NCI-H2171 (cell line): Measurements from ENCODE around the gene ASXL2.
"Not testable (repeated sequence)": the region's sequence is repeated elsewhere in the genome, so short reads cannot be mapped to it uniquely, and the experiment has no call there.

Experiments
- DNase-seq: peaks from one replicate; lab custom pipeline; 2025; lab: John Stamatoyannopoulos, UW

Gene ASXL2

GRCh38 chr2:25878361-25879132 lies at the start of gene ASXL2:
TSS of gene ASXL2 (minus strand) at chr2:25878487. CDS start at chr2:25878222, 265 bp downstream.
- peak; percentile 99 for DNase-seq

DNA sequence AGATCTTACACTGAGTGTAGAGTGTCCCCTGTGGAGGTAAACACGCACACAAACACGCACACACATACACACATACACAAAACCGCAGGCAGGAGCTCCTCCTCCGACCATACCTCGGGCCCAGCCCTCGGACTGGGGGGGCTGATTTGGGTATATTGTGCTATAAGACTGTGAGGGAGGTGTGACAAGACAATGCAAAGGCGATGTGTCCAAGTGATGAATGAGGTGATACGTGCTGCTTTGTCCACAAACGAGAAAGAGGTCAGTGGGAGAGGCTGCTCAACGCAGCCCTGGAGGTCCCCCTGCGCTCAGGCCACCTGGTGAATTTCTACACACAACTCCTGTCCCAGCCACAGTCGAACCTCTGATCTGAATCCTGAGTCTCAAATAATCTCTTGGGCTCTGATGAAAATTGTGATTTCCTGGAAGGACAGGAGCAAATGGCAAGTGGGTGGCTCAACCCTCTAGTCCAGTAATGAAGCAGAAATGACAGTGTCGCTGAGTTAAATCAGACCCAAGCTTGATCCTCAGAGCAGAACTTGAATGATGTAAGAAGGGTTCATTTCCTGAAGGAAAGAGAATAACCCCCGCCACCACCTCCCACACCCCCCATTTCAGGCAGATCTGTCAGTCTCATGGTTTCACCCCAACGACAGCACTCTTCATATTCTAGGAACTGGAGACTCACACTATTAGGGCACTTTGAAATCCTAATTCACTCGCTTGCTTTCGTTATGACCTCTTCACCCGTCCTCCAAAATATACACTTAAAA lies 48.9 kb upstream of the ASXL2 start:
- no peak for DNase-seq

GRCh38 chr2:25922501-25922900 lies 44.2 kb upstream of the ASXL2 start:
- no peak for DNase-seq

GRCh38 chr2:25920786-25921415 lies 42.6 kb upstream of the ASXL2 start:
- DNase-seq = no peak

- DNase-seq = no peak
Measured at GRCh38 chr2:25920336-25920735, 42.0 kb upstream of the ASXL2 start.

DNA sequence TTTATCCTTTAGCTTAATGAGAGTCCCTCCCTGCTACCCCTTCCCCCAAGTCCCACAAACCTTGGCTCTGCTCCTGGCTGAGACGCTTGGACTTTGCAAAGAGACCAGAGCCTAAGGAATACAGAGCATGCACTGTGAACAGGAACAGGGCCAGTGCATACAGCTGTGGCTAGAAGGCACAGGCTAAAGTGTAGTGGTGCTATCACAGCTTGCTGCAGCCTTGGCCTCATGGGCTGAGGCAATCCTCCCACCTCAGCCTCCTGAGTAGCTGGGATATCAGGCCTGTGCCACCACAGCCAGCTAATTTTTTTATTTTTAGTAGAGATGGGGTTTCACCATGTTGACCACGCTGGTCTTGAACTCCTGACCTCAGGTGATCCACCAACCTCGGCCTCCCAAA lies 39.5 kb upstream of the ASXL2 start:
- no peak for DNase-seq

- not testable (repeated sequence) for DNase-seq
Measured at GRCh38 chr2:25917411-25917810, 39.1 kb upstream of the ASXL2 start.

- not testable (repeated sequence) for DNase-seq
Measured at GRCh38 chr2:25915944-25916772, 37.9 kb upstream of the ASXL2 start.

GRCh38 chr2:25915411-25915810 lies 37.1 kb upstream of the ASXL2 start:
- not testable (repeated sequence) for DNase-seq

GRCh38 chr2:25913696-25913973 lies 35.3 kb upstream of the ASXL2 start:
- DNase-seq = not testable (repeated sequence)

DNA sequence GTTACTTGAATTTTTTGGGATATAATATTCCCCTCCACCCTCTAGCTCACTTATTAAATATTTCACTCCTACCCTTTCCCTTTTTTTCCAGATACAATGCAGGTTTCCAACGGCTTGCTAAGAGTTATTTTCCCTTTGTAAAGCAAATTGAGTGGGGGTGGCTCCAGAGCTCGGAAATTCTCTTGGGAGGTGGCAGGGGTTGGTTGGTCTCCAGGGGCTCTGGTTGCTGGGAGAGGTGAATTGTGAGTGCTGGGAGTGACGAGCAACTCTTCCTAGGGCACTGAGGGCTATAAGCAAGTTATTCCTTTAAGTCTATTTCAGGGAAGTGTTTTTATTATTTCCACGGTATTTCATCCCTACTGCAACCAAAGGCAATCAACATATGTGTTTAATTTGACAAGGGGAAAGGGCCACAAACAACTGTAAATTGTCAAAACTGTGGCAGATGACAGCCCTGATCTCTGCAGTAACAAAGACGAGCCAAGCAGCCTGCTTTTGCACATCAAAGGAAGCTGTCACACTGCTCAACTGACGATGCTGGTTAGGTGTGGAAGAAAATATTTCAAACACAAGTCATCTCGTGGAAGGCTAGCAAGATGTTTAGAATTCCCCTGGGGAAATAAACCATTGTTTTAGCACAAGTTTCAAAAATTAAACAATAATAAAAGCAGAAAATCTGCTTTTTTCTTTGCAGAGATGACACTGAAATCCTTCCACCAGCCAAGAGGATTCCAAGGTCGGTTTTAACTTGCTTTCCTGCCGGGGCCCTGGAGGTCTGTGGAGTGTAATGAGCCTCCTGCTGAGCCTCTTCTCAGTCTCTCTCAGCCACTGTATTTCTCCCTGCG lies 34.8 kb upstream of the ASXL2 start:
- peak; percentile 20 for DNase-seq

DNA sequence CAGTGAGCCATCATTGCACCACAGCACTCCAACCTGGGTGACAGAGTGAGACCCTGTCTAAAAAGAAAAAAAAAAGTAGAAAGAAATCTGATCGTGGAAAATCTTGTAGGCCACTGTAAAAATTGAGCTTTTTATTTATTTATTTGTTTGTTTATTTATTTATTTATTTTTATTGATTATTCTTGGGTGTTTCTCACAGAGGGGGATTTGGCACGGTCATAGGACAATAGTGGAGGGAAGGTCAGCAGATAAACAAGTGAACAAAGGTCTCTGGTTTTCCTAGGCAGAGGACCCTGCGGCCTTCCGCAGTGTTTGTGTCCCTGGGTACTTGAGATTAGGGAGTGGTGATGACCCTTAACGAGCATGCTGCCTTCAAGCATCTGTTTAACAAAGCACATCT lies 31.3 kb upstream of the ASXL2 start:
- DNase-seq = not testable (repeated sequence)

DNA sequence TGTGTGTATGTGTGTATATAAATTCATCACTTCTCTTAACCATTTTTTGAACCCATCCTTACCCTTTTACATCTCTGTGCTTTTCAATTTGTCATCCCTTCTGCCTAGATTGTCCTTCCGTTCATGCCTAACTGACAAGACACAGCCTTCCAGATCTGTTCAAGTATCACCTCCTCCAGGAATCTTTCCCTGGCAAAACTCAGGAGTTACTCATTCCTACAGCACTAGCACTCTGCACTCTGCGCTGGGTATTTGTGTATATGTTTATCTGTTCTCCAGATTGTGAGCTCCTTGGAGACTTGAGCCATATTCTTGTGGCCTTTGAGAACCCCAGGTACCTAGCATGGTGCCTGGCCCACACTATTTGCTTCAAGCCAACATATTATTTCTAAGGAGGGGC lies 26.8 kb upstream of the ASXL2 start:
- no peak for DNase-seq

DNA sequence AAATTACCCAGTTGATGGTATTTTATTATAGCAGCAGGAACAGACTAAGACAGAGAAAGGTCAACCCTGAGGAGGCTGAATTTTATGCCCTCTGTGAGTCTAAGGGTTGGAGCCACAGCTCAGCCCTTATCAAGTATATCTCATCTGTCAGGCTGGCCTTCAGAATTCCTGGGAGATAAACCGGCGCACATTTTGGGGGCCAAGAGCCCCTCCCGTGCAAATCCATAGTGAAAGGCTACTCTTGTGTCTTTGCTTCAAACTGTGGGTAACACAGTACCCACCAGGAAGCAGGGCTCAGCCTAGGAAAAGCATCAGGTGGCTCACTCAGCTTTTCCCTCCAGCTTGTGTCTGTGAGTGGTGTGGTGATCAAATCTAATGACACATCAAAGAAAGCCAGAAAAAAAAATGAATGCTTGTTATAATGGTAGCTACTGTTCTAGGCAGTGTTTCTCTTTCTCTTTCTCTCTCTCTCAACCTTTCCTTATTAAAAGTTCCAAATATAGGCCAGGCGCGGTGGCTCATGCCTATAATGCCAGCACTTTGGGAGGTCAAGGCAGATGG lies 25.0 kb upstream of the ASXL2 start:
- no peak for DNase-seq

DNA sequence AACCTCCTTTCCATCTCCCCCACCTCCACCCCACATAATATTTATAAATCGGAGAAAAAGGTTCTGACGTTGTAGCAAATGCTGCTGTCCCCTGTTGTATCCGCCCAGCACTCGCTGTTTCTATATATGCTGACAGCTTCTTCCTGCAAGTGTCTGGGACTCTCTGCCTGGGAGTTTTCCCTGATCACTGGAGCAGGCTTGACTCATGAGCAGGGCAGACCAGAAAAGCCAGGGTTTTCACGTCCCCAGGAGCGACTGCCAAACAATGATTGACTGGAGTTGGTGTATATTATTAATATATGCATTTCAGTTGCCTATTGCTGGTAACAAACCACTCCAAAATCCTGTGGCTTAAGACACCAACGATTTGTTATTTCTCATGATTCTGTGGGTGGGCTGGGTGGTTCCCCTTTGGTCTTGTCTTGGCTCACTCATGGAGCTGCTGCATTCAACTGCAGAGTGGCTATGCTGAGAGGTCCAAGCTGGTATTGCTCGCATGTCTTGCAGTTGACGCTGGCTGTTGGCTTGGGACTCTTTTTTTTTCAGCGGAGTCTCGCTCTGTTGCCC lies 21.2 kb upstream of the ASXL2 start:
- no peak for DNase-seq

- no peak for DNase-seq
Measured at GRCh38 chr2:25897506-25897905, 19.2 kb upstream of the ASXL2 start.

GRCh38 chr2:25896308-25896707 lies 18.0 kb upstream of the ASXL2 start:
- DNase-seq = not testable (repeated sequence)

GRCh38 chr2:25895610-25896009 lies 17.3 kb upstream of the ASXL2 start:
- DNase-seq = no peak

DNA sequence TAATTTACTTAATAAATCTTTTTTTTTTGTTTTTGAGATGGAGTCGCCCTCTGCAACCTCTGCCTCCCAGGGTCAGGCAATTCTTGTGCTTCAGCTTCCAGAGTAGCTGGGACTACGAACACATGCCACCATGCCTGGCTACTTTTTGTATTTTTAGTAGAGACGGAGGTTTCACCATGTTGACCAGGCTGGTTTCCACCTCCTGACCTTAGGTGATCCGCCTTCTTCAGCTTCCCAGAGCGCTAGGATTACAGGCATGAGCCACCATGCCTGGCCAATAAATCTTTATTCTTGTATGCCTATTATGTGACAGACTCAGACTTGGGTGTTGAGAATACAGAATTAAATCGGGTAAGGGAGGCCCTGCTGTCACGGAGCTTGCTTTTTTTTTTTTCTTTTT lies 16.7 kb upstream of the ASXL2 start:
- no peak for DNase-seq

DNA sequence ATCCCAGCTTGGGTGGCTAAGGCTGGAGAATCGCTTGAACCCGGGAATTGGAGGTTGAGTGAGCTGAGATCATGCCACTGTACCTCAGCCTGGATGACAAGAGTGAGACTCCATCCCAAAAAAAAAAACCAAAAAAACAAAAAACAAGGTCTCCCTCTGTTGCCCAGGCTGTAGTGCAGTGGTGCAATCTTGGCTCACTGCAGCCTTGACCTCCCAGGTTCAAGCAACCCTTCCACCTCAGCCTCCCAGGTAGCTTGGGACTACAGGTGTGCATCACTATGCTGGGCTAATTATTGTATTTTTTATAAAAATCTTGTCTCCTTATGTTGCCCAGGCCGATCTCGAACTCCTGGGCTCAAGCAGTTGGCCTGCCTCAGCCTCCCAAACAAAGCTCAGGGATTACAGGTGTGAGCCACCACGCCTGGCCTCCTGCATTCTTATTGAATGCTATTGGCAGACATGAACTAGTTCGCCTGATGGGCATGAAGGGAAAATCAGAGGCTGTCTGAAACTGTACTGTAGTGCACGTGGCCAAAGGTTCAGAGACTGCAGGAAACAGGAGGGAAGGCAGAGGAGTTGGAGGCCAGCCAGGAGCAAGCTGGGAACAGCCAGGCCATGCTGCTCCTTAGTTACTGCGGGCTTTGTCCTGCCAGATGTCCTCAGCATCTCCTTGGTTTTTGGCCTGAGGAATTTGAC lies 16.0 kb upstream of the ASXL2 start:
- peak; percentile 57 for DNase-seq
